Activated T-cell treated with anti-CD3 and anti-CD28 coated beads, Interleukin-2, amount 50 U/mL, for 24 hours (primary cell): Measurements from ENCODE around the gene CRLF3.
"Not testable (repeated sequence)": the region's sequence is repeated elsewhere in the genome, so short reads cannot be mapped to it uniquely, and the experiment has no call there.

Experiments used
- DNase-seq: peaks from one replicate; pipeline ENCODE4 v3.0.0-alpha.2; 2020
- H3K27ac Mint-ChIP-seq: 2 replicates; pipeline ENCODE4 v1.8.0; 2020; ENCODE audit warnings: mild to moderate bottlenecking, mixed read lengths
- H3K27me3 Mint-ChIP-seq: 2 replicates; pipeline ENCODE4 v1.8.0; 2020; ENCODE audit warnings: mixed read lengths
- H3K36me3 Mint-ChIP-seq: 2 replicates; pipeline ENCODE4 v1.8.0; 2020; ENCODE audit warnings: low read depth, mixed read lengths
- H3K4me1 Mint-ChIP-seq: 2 replicates; pipeline ENCODE4 v1.8.0; 2020; ENCODE audit warnings: low read depth, mixed read lengths
- H3K4me3 Mint-ChIP-seq: 2 replicates; pipeline ENCODE4 v1.8.0; 2020; ENCODE audit warnings: mild to moderate bottlenecking, moderate library complexity, mixed read lengths
- H3K9me3 Mint-ChIP-seq: 2 replicates; pipeline ENCODE4 v1.8.0; 2020; ENCODE audit warnings: mixed read lengths

CRLF3 gene

DNA sequence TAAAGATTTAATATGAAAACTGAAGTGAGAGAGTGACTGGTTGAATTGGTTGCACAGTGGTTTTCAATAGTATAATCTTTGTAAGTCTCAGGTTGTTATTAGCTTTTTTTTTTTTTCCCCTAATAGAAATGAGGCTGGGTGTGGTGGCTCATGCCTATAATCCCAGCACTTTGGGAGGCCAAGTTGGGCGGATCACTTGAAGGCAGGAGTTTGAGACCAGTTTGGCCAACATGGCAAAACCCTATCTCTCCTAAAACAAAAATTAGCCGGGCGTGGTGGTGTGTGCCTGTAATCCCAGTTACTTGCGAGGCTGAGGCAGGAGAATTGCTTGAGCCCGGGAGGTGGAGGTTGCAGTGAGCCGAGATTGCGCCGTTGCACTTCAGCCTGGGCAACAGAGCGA, 89.3 kb downstream of the CRLF3 start:
- Mint-ChIP-seq H3K4me1 (peaks cover 40% of the 10 kb centered on the region), H3K36me3 (peaks cover 70% of the 10 kb centered on the region)
- H3K27me3 Mint-ChIP-seq, H3K27ac Mint-ChIP-seq, H3K4me3 Mint-ChIP-seq, H3K9me3 Mint-ChIP-seq: not testable (repeated sequence)
- DNase-seq, result peak; percentile 2

GRCh38 chr17:30734153-30734552, 90.3 kb downstream of the CRLF3 start:
- H3K9me3 Mint-ChIP-seq, H3K27me3 Mint-ChIP-seq, H3K27ac Mint-ChIP-seq: not testable (repeated sequence)
- peak; percentile 7 for DNase-seq
- Mint-ChIP-seq H3K4me3 (peak overlapping the region; percentile 55), H3K36me3 (peaks cover 65% of the 10 kb centered on the region), H3K4me1 (peaks cover 41% of the 10 kb centered on the region)
